GM08714 (cell line): Measurements from ENCODE around the gene EXOC4.

Experiments used
- H3K4me3 ChIP-seq: fragments of 200-500 bp; sonication (Bioruptor generic); 2 replicates; pipeline ENCODE4 v1.5.1; 2014; ENCODE audit warnings: mild to moderate bottlenecking, low read length, inconsistent platforms
- ZNF274 ChIP-seq: IDR thresholded peaks from 2 replicates; pipeline ENCODE4 v1.6.1; 2012; ENCODE audit warnings: mild to moderate bottlenecking, low read depth, low read length

The EXOC4 gene

DNA sequence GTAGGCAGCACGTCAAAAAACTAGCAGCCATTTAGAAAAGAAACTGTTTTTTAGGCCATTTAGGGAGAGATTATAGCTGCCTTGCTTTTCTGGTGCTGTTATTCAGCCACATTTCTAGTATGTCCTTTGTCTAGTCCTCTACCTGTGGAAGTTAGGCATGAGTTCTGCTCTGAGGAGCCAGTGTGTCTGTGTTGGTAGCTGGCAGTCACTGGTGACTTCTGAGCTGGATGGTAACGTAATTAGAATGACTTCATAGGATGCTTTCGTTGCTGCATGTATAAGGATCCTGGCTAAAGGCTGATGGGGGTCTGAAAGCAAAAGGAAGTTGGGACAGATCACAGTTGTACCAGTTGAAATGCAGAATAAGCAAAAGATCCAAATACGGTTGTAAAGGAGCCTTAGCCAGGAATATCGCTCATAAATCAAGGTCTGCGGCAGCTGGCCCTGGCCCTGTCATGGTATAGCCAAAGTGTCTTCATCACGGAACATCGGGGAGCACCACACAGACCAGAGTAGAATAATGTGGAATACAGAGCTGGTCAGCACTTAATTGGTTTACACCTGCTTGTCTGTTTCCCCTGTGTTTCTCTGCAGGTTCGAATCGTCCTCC is 226.7 kb downstream of the EXOC4 start:
- TF ChIP-seq ZNF274: no peak
- H3K4me3 ChIP-seq: no peak overlapping the region

- no peak overlapping the region for H3K4me3 ChIP-seq
- no peak for TF ChIP-seq ZNF274
Observed at GRCh38 chr7:133480868-133481267, 228.0 kb downstream of the EXOC4 start.

DNA sequence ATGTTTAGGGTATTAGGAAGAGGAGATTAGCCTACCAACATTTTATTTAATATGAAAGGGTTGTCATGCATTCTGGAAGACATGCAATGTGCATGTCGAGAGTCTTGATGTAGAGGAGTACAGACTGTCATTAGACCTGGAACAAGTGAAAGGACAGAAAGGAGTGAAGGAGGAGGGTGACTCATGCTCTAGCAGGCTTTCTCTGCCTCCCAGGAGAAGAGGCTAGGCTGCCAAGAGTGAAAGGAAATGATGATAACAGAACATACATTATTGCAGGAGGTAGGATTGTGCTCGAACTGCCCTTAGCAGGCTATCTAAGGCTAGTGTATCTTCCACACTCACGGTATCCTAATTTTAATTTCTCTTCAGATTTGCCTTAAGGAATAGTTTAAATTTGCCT is 228.8 kb downstream of the EXOC4 start:
- H3K4me3 ChIP-seq: no peak overlapping the region
- TF ChIP-seq ZNF274: no peak

DNA sequence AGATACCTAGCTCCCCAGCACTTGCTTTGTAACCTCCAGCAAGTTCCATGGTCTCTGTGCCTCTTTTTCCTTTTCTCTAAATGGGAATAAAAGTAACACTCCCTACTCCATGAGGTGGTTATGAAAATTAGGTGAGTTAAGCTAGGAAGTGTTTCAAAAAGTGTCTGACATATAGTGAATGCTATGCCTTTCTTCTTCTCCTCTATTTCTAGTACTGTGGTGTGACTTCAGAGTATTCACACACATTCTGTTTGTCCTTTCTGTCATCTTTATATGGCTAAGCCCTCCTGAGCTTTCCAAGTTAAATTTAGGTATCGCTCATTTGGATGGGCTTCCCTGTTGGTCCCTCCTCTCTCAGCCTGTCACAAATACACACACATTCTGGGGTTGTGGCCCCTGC is 229.7 kb downstream of the EXOC4 start:
- TF ChIP-seq ZNF274: no peak
- no peak overlapping the region for H3K4me3 ChIP-seq

GRCh38 chr7:133484086-133484485 is 231.2 kb downstream of the EXOC4 start:
- H3K4me3 ChIP-seq: no peak overlapping the region
- no peak for TF ChIP-seq ZNF274

- TF ChIP-seq ZNF274: no peak
Observed at GRCh38 chr7:133489906-133490305, 237.0 kb downstream of the EXOC4 start.

GRCh38 chr7:133491201-133491691 is 238.4 kb downstream of the EXOC4 start:
- no peak overlapping the region for H3K4me3 ChIP-seq
- no peak for TF ChIP-seq ZNF274

More at GRCh38 chr7:133489906-133490305, 237.0 kb downstream of the EXOC4 start:
- H3K4me3 ChIP-seq: no peak overlapping the region

GRCh38 chr7:133491846-133492652 is 239.2 kb downstream of the EXOC4 start:
- TF ChIP-seq ZNF274: no peak
- no peak overlapping the region for H3K4me3 ChIP-seq

- no peak for TF ChIP-seq ZNF274
Observed at GRCh38 chr7:133497061-133497460, 244.2 kb downstream of the EXOC4 start.

GRCh38 chr7:133501771-133502170 is 248.9 kb downstream of the EXOC4 start:
- TF ChIP-seq ZNF274: no peak

More at GRCh38 chr7:133497061-133497460, 244.2 kb downstream of the EXOC4 start:
- no peak overlapping the region for H3K4me3 ChIP-seq

GRCh38 chr7:133502498-133502897 is 249.6 kb downstream of the EXOC4 start:
- H3K4me3 ChIP-seq: no peak overlapping the region

More at GRCh38 chr7:133501771-133502170, 248.9 kb downstream of the EXOC4 start:
- no peak overlapping the region for H3K4me3 ChIP-seq

DNA sequence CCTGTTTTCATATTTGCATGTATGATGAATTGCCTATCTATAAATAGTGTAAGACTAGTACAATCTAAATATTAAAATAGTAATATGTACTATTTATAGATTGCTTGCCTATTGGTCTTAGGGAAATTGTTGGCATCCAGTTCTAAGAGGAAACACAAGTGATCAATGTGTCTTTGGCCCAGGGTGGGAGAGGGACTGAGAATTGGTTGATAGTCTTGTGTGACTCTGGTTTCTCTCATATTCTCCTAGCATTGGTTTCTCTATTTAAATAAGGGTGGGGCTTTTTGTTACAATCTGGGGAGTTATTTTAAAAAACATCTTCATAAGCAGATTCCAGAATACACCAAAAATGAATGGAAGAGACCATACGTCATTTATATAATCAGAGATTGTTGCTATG is 250.1 kb downstream of the EXOC4 start:
- no peak overlapping the region for H3K4me3 ChIP-seq
- no peak for TF ChIP-seq ZNF274

More at GRCh38 chr7:133502498-133502897, 249.6 kb downstream of the EXOC4 start:
- TF ChIP-seq ZNF274: no peak

- no peak overlapping the region for H3K4me3 ChIP-seq
- no peak for TF ChIP-seq ZNF274
Observed at GRCh38 chr7:133504825-133505224, 251.9 kb downstream of the EXOC4 start.

- H3K4me3 ChIP-seq: no peak overlapping the region
- TF ChIP-seq ZNF274: no peak
Observed at GRCh38 chr7:133509822-133510221, 256.9 kb downstream of the EXOC4 start.
